Retinal pigment epithelial cell (primary cell): Measurements from ENCODE around the gene ZNF554.

Source experiments
- DNase-seq: peaks from one replicate; pipeline ENCODE4 v3.0.0-alpha.2; 2010; ENCODE audit warnings: low read depth
- H3K4me3 ChIP-seq: 2 replicates; pipeline ENCODE4 v1.5.1; 2011; ENCODE audit warnings: mild to moderate bottlenecking, low read length, control low read depth, moderate library complexity
- TF ChIP-seq, protein P1 (sequence below): conservative IDR thresholded peaks from 2 replicates; pipeline ENCODE4 v1.5.1; 2011; ENCODE audit warnings: low read depth, low read length, control low read depth, inconsistent platforms

The ZNF554 gene

GRCh38 chr19:2810141-2811091 lies 9.3 kb upstream of the ZNF554 start:
- no peak overlapping the region for H3K4me3 ChIP-seq
- DNase-seq, result no peak
- TF ChIP-seq, protein P1, sequence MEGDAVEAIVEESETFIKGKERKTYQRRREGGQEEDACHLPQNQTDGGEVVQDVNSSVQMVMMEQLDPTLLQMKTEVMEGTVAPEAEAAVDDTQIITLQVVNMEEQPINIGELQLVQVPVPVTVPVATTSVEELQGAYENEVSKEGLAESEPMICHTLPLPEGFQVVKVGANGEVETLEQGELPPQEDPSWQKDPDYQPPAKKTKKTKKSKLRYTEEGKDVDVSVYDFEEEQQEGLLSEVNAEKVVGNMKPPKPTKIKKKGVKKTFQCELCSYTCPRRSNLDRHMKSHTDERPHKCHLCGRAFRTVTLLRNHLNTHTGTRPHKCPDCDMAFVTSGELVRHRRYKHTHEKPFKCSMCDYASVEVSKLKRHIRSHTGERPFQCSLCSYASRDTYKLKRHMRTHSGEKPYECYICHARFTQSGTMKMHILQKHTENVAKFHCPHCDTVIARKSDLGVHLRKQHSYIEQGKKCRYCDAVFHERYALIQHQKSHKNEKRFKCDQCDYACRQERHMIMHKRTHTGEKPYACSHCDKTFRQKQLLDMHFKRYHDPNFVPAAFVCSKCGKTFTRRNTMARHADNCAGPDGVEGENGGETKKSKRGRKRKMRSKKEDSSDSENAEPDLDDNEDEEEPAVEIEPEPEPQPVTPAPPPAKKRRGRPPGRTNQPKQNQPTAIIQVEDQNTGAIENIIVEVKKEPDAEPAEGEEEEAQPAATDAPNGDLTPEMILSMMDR, result no peak

GRCh38 chr19:2811221-2811722 lies 8.4 kb upstream of the ZNF554 start:
- TF ChIP-seq, protein P1, result no peak
- no peak for DNase-seq
- no peak overlapping the region for H3K4me3 ChIP-seq

GRCh38 chr19:2811735-2812413 lies 7.8 kb upstream of the ZNF554 start:
- no peak overlapping the region for H3K4me3 ChIP-seq

DNA sequence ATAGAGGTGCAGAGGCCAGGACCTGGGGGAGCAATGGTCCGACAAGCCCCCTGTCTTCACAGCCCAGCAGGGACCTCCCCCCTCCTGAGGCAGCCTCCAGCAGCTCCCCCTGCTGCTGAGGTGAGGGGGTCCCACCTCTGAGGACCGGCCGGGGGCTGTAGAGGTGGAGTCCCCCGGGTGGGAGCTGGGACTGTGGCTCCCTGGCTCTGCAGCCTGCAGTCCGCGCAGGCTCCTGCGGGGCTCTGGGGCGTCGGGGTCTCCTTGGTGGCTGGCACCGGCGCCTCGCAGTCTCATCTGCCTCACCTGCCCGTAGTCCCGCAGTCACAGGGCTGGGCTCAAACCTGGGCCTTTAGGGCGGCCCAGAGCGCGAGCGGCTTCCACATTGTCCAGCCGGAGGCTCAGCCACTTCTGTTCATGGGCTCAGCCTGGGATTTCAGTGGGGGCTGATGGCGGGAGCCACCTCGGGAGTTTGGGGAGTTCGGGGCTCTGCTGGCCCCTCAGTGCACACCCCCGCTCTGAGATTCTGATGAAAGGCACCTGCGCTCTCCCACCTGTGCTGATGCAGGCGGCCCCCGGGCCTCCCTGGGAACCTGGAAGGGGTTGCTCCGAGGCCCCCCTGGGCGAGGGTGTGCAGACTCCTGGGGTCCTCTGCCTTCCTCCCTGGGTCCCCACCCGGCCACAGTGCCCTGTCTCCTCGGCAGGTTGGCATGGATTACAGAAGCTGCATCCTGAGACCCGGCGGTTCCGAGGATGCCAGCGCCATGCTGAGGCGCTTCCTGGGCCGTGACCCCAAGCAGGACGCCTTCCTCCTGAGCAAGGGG lies 7.0 kb upstream of the ZNF554 start:
- H3K4me3 ChIP-seq, result no peak overlapping the region
- no peak for DNase-seq
- TF ChIP-seq, protein P1, result no peak

More at GRCh38 chr19:2811735-2812413, 7.8 kb upstream of the ZNF554 start:
- DNase-seq, result no peak
- TF ChIP-seq, protein P1, result no peak

DNA sequence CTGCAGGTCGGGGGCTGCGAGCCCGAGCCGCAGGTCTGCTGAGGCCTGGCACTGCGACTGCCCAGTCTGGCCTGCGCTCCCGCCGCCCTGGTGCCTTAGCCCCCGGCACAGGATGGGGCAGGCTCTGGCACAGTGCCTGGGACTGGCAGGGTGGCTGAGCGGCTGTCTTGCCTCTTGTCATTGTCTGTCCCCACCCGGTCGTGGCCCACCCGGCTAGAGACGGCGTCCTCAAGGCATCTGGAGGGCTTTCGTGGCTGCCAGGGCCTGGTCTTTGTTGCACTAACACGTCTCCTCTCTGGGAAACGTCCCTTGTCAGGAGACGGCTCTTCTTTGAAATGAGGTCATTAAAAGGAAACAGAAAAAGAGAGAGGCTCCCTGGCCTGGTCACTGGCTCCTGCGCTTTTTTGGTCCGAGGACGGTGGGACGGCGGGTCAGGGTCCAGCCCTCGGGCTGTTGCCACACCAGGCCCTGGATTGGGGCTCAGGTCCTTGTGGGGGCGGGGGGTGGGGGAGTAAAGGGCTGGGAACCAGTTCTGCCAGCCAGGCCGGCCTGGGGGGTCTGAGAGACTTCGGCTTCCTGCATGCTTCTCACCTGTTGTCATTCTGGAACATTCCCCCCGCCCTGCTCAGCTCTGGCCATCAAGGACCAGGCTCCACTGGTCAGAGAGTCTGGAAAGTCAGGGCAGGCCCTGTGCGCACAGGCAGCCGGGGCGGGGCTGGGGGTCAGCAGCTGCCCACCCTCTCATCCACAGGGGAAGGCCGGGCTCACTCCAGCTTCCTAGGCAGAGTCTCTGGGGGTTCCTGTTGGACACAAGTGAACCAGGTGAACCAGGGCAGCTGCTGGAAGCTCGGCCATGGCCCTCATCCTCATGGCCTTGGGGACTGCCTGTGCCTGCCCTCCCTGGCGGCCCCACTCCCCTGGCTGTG lies 6.2 kb upstream of the ZNF554 start:
- no peak overlapping the region for H3K4me3 ChIP-seq
- DNase-seq, result no peak
- TF ChIP-seq, protein P1, result no peak

DNA sequence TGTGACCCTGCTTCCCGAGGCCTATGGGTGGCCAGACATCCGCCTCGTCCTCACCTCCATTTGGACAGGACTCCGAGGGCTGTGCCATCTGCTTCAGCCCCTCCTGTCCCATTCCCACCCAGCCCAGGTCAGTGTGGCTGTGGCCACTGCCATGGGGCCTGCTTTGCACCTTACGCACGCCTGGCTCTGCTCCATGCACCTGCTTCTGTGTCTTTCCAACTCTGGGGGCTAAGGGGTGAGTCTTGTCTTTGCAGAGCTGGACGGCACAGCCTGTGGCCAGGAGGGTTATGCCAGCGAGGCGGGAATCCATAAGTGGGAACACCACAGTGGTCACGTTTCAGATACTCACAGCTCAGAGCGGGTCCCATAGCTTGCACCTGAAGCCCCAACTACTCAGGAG lies 5.2 kb upstream of the ZNF554 start:
- TF ChIP-seq, protein P1, result no peak
- no peak overlapping the region for H3K4me3 ChIP-seq
- DNase-seq, result no peak
